ENCODE measurements around the gene ERN1. TPM values are rescaled to one million over a fixed set of nuclear protein-coding genes. Genes with fewer than 3 reads are reported as not detected.

The ERN1 gene
- total and polyA plus RNA-seq, 2 of the 13 experiments (the other 11 are each of a cell fraction or from before 2014, with no cell fraction given): 6.0 to 12.7 TPM

DNA sequence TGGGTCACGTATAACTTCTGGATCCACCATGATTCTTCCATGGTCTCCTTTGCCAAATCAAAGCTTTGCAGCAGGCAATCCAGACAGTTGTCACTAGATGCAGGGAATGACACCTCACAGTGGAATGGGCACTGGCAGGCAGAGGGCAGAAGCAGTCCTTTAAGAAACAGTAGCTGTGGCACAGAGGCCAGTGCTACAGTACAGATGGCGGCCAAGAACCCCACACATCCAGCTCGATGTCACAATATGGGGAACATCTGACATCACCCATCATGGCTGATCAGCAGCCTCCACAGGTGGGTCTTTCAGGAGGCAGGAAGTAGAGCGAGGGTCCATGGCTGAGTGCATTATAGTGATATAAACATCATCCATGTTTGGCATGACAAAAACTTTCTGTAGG, 18.8 kb upstream of the ERN1 start (continued):
- TF ChIP-seq, protein P1, sequence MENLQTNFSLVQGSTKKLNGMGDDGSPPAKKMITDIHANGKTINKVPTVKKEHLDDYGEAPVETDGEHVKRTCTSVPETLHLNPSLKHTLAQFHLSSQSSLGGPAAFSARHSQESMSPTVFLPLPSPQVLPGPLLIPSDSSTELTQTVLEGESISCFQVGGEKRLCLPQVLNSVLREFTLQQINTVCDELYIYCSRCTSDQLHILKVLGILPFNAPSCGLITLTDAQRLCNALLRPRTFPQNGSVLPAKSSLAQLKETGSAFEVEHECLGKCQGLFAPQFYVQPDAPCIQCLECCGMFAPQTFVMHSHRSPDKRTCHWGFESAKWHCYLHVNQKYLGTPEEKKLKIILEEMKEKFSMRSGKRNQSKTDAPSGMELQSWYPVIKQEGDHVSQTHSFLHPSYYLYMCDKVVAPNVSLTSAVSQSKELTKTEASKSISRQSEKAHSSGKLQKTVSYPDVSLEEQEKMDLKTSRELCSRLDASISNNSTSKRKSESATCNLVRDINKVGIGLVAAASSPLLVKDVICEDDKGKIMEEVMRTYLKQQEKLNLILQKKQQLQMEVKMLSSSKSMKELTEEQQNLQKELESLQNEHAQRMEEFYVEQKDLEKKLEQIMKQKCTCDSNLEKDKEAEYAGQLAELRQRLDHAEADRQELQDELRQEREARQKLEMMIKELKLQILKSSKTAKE (CRISPR knock-in tag; IDR thresholded peaks at IDR 0.05; ENCODE audit: borderline replicate concordance): no peak
- TF ChIP-seq KLF16 (CRISPR knock-in tag; IDR thresholded peaks at IDR 0.05) (no peak), PHF5A (CRISPR knock-in tag; IDR thresholded peaks at IDR 0.05; ENCODE audit: low read depth, unreplicated experiment) (no peak), ZNF543 (CRISPR knock-in tag; IDR thresholded peaks at IDR 0.05) (no peak), TSC22D2 (CRISPR knock-in tag; IDR thresholded peaks at IDR 0.05; ENCODE audit: borderline replicate concordance) (0 out of 2 replicates have a peak, but pooled peaks have one; percentile 8), ZMYM3 (CRISPR knock-in tag; IDR thresholded peaks at IDR 0.05) (no peak), ZNF549 (CRISPR knock-in tag; IDR thresholded peaks at IDR 0.05) (no peak), ZNF83 (CRISPR knock-in tag; IDR thresholded peaks at IDR 0.05; ENCODE audit: borderline replicate concordance) (no peak), RFX5 (IDR thresholded peaks at IDR 0.05; ENCODE audit: low read depth, low read length) (no peak), U2AF1 (optimal IDR thresholded peaks at IDR 0.05; ENCODE audit: low read depth, low read length) (no peak), ZNF570 (CRISPR knock-in tag; IDR thresholded peaks at IDR 0.05; ENCODE audit: borderline replicate concordance) (no peak), SP140L (CRISPR knock-in tag; IDR thresholded peaks at IDR 0.05; ENCODE audit: borderline replicate concordance) (no peak), ZNF160 (CRISPR knock-in tag; IDR thresholded peaks at IDR 0.05) (no peak)
- TF ChIP-seq, protein P2, sequence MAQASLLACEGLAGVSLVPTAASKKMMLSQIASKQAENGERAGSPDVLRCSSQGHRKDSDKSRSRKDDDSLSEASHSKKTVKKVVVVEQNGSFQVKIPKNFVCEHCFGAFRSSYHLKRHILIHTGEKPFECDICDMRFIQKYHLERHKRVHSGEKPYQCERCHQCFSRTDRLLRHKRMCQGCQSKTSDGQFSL (CRISPR knock-in tag; IDR thresholded peaks at IDR 0.05): no peak
- TF ChIP-seq, protein P3, sequence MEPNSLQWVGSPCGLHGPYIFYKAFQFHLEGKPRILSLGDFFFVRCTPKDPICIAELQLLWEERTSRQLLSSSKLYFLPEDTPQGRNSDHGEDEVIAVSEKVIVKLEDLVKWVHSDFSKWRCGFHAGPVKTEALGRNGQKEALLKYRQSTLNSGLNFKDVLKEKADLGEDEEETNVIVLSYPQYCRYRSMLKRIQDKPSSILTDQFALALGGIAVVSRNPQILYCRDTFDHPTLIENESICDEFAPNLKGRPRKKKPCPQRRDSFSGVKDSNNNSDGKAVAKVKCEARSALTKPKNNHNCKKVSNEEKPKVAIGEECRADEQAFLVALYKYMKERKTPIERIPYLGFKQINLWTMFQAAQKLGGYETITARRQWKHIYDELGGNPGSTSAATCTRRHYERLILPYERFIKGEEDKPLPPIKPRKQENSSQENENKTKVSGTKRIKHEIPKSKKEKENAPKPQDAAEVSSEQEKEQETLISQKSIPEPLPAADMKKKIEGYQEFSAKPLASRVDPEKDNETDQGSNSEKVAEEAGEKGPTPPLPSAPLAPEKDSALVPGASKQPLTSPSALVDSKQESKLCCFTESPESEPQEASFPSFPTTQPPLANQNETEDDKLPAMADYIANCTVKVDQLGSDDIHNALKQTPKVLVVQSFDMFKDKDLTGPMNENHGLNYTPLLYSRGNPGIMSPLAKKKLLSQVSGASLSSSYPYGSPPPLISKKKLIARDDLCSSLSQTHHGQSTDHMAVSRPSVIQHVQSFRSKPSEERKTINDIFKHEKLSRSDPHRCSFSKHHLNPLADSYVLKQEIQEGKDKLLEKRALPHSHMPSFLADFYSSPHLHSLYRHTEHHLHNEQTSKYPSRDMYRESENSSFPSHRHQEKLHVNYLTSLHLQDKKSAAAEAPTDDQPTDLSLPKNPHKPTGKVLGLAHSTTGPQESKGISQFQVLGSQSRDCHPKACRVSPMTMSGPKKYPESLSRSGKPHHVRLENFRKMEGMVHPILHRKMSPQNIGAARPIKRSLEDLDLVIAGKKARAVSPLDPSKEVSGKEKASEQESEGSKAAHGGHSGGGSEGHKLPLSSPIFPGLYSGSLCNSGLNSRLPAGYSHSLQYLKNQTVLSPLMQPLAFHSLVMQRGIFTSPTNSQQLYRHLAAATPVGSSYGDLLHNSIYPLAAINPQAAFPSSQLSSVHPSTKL (CRISPR knock-in tag; IDR thresholded peaks at IDR 0.05): no peak

Measured in HepG2 (cell line).